Stimulated activated CD4-positive, alpha-beta T cell treated with anti-CD3 and anti-CD28 coated beads, Interleukin-12 subunit alpha, Interleukin-12 subunit beta, amount 100 ng/mL, for 48 hours (primary cell): ENCODE results near the gene SORL1-AS1.

Source experiments
- DNase-seq, 3 donors: peaks; one replicate each; pipeline ENCODE4 v3.0.0-alpha.2; 2020; ENCODE audit warnings: low read depth in 2 of 3, low spot score in 1 of 3

Gene SORL1-AS1

DNA sequence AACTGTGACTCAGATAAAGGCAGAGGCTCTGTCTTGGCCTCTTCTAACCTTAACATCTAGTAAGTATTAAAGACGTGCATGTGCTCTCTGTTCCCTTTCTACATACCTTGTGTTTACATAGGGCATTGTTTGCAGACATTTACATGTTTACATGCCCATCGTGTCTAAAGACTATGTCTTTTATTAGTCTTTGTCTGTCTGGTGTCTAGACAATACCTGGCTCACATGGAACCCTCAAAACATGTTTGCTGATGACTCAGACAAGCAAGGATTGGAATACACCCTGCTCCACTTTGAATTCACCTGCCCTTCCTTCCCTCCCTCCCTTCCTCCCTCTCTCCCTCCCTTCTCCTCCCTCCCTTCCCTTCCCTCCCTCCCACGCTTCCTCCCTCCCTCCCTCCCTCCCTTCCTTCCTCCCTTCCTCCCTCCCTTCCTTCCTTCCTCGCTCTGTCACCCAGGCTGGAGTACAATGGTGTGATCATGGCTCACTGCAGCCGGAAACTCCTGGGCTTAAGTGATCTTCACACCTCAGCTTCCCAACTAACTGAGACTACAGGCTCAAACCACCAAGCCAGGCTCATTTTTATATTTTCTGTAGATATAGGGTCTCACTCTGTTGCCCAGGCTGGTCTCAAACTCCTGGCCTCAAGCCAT lies 23.7 kb upstream of the SORL1-AS1 start:
- no peak for DNase-seq

DNA sequence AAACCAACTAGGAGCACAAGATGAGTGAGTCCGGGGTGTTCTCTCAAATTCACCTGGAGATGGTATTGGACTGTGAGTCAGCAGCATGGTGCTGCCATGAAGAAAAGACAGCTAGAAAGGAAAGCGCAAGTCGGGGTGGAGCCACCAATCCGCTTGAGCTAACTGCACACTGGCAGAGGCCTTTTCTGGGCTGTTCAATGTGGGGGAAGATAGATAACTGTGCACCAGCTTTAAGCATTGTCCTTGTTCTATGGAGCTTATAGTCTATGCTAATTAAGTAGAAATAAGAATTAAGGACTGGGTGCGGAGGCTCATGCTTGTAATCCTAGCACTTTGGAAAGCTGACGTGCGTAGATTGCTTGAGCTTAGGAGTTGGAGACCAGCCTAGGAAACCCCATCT lies 21.9 kb upstream of the SORL1-AS1 start:
- DNase-seq, result no peak

GRCh38 chr11:121473064-121473777 lies 20.5 kb upstream of the SORL1-AS1 start:
- no peak for DNase-seq

- no peak for DNase-seq
Observed at GRCh38 chr11:121472312-121472711, 19.5 kb upstream of the SORL1-AS1 start.

GRCh38 chr11:121471167-121471566 lies 18.4 kb upstream of the SORL1-AS1 start:
- no peak for DNase-seq

DNA sequence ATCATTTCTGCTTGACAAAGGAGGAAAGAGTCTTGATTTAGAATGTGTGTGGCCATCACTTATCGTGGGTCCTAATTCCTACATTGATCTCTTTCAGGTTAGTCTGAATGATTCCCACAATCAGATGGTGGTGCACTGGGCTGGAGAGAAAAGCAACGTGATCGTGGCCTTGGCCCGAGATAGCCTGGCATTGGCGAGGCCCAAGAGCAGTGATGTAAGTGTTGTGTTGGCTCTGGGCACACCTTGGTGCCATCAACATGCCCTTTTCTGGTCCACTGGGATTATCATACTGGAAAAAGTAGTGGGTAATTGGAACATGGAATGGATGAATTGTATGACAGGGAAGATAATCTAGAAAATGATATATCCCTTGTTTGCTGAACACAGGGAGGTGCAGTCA lies 17.1 kb upstream of the SORL1-AS1 start:
- no peak for DNase-seq

GRCh38 chr11:121467965-121468364 lies 15.2 kb upstream of the SORL1-AS1 start:
- DNase-seq, result peak; percentile 61 to 80 (median 75)

- no peak for DNase-seq
Observed at GRCh38 chr11:121467471-121467870, 14.7 kb upstream of the SORL1-AS1 start.

- peak in 2 of 3 donors; percentile 40 to 57 for DNase-seq
Observed at GRCh38 chr11:121466063-121466794, 13.5 kb upstream of the SORL1-AS1 start.

DNA sequence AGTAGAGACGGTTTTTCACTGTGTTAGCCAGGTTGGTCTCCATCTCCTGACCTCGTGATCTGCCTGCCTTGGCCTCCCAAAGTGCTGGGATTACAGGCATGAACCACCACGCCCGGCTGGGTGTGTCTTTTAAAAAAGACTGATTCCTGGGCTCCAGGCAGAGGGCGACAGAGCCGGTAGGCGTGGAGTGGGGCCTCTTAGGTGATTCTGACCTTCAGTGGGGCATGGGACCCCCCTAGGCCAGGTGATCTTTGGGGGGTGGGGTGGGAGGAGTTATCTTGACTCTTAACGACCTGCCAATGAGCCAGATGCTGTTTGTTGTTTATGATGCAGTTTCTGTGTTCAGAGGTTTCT lies 12.9 kb upstream of the SORL1-AS1 start:
- no peak for DNase-seq

- peak; percentile 72 to 87 (median 77) for DNase-seq
Observed at GRCh38 chr11:121464352-121464946, 11.7 kb upstream of the SORL1-AS1 start.

GRCh38 chr11:121463689-121464335 lies 11.0 kb upstream of the SORL1-AS1 start:
- no peak for DNase-seq

DNA sequence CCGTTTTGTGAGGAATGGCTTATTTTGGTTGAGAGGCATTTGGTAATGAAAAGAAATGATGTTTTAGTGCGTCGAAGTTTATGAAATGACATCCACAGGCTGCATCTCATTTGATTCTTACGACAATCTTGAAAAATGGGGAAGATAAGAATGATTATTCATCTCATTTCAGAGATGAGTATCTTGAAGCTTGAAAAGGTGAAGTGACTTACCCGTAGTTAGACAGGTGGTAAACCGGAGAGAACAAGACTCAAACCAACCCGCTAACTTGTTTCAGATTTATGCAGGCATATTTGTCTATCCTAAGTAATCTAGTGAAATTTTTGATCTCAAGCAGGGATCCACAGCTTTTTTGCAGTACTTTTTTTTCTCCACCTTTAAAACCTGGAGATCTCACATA lies 9.1 kb upstream of the SORL1-AS1 start:
- DNase-seq, result no peak

GRCh38 chr11:121460941-121461514 lies 8.3 kb upstream of the SORL1-AS1 start:
- no peak for DNase-seq

GRCh38 chr11:121459413-121460017 lies 6.7 kb upstream of the SORL1-AS1 start:
- no peak for DNase-seq

GRCh38 chr11:121458551-121458950 lies 5.8 kb upstream of the SORL1-AS1 start:
- no peak for DNase-seq

- no peak for DNase-seq
Observed at GRCh38 chr11:121456816-121457431, 4.2 kb upstream of the SORL1-AS1 start.

DNA sequence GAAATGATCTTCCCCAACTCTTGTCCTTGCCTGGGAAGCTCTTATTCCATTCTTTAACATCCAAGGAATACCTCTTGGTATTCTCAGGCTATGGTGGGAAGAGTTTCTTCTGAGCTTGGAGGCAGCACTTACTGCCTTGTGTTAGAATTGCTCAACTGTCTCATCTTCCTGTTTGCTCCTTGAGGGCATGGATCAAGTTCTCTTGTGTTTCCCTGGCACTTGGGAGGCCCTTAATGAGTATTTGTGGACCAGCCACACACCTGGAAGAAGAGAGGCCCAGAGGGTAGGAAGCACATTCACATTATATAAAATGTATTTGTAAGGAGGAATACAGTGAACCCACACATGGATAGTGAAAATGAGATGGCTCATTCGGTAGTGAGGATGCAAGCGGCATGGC lies 3.4 kb upstream of the SORL1-AS1 start:
- DNase-seq, result no peak

GRCh38 chr11:121455115-121455514 lies 2.3 kb upstream of the SORL1-AS1 start:
- DNase-seq, result no peak
